HG03378 (cell line): Measurements from ENCODE around the gene TDP2.
A peak's percentile ranks its signal among the peaks of the same experiment; 100 is the strongest.

Experiments used
- ATAC-seq: cut with Tn5 transposase; IDR thresholded peaks from one replicate; pipeline ENCODE4 v1.9.1; 2021; ENCODE audit warnings: mild to moderate bottlenecking, moderate library complexity; ENCODE audit not compliant: unreplicated experiment

Gene TDP2, protein sequence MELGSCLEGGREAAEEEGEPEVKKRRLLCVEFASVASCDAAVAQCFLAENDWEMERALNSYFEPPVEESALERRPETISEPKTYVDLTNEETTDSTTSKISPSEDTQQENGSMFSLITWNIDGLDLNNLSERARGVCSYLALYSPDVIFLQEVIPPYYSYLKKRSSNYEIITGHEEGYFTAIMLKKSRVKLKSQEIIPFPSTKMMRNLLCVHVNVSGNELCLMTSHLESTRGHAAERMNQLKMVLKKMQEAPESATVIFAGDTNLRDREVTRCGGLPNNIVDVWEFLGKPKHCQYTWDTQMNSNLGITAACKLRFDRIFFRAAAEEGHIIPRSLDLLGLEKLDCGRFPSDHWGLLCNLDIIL

DNA sequence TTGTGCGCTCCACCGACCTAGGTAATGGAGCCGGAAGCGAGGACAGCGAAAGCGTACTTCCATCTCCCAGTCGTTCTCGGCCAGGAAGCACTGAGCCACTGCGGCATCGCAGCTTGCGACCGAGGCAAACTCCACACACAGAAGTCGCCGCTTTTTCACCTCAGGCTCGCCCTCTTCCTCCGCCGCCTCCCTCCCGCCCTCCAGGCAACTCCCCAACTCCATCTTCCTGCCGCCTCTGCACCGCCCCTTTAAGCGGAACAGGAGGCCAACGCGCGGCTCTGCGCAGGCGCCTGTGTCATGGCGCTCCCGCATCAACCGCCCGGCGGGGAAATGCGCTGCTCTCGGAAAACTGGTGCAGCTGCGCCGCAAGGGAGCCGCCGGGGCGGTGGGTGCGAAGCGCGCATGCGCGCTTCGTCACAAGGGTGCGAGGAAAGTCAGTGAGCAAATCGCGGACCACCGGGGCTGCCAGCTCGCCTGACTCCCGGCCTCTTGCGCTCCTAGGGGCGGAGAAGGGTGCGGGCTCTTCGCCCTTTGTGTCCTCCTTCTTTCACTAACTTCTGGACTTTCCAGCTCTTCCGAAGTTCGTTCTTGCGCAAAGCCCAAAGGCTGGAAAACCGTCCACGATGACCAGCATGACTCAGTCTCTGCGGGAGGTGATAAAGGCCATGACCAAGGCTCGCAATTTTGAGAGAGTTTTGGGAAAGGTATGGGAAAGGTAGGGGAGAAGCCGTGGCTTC lies at the start of gene TDP2, which contains the start of gene ACOT13:
TSS of gene TDP2 (minus strand) at position 259 of the 737 bp plus-strand sequence. CDS start at position 222, 37 bp downstream.
TSS of gene ACOT13 (plus strand) at position 437 of the 737 bp plus-strand sequence. CDS start at position 624, 187 bp downstream.
- peak; percentile 93 for ATAC-seq

DNA sequence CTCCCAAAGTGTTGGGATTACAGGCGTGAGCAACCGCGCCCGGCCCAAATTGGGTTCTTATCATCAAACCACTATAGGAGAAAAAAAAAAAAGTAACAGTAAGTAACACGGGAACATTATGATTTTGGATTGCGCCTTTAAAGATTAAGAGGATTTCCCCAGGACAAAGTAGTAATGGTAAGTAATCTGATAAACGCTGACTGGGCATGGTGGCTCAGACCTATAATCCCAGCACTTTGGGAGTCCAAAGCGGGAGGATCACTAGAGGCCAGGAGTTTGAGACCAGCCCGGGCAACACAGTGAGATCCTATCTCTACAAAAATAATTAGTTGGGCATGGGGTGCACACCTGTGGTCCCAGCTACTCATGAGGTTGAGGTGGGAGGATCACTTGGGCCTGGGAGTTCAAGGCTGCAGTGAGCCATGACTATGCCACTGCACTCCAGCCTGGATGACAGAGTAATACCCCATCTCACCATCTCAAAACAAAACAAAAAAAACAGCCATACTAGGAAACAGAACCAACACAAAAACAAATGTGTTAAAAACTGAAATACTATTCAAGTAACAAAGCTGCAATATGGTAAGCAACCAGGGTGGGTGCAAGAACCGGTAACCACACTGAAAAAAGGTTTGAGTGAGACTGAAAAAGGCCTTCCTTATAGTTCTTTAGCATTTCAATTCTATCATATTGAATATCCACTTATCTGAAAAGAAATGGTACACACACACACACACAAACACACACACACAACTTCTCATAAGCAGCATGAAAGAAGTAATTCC lies 44.0 kb upstream of the TDP2 start:
- no peak for ATAC-seq

DNA sequence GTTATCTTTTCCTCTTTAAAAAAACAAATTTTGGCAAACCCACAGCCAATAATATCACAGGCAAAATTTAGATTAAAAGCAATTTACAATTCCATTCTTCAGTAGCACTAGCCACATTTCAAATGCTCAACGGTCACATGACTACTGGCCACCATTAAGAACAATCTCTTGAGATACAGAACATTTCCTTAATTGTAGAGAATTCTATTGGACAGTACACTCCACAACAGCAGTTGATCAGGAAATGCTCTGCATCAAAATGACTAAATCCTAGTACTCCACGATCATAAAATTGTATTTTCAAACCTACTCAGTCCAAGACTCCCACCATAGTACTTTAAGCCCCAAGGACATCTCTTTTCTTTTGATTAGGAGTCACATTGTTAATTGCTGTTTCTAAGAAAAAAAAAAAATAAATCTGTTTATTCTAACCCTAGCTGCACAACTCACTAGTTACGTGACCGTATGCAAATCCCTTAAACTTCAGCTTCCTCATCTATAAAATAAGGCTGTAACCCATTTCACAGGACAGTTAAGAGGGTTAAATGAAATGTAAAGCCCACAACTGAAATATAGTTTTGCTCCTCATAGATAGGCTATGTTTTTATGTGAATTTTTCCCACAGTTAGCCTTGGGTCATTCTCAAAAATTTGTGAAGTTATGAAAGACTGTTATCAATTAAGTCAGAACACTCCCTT lies 42.5 kb upstream of the TDP2 start:
- no peak for ATAC-seq

DNA sequence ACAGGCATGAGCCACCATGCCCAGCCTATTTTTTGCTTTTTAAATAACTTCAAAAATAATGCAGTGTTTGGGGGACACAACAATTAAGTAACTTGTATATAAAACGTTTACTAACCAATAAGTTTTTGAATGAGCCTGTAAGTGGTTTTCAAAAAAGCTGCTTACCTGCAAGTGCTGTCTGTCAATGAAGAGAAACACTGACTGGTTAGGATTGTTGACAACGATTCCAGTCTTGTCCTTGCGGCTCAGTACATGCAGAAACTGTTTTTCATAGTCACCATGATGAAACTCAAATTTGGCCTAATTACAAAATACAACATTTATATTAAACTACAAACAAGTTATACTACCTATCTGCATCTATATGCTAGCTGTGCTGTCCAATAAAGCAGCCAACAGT lies 41.9 kb upstream of the TDP2 start:
- no peak for ATAC-seq

GRCh38 chr6:24704468-24704867 lies 37.8 kb upstream of the TDP2 start:
- no peak for ATAC-seq

GRCh38 chr6:24702720-24703282 lies 36.1 kb upstream of the TDP2 start:
- ATAC-seq = no peak

- no peak for ATAC-seq
Measured at GRCh38 chr6:24699521-24700359, 33.0 kb upstream of the TDP2 start.

DNA sequence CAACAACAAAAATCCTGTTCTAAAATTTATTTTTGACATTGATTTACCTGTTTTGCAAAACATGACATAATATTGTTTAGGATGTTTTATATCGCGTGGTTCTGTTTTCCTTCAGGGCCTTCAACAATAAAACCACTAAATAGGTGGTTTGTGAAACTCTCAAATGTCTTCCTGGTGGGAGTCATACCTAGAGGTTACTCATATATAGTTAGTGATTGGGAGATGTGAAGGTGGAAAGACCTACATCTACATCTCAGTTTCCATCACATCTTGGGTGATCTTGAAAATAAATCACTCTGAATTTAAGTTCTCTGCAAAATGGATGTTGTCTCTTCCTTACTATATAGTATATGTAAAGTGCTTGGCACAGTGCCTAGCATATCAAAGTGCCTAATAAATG lies 29.4 kb upstream of the TDP2 start:
- ATAC-seq = no peak

DNA sequence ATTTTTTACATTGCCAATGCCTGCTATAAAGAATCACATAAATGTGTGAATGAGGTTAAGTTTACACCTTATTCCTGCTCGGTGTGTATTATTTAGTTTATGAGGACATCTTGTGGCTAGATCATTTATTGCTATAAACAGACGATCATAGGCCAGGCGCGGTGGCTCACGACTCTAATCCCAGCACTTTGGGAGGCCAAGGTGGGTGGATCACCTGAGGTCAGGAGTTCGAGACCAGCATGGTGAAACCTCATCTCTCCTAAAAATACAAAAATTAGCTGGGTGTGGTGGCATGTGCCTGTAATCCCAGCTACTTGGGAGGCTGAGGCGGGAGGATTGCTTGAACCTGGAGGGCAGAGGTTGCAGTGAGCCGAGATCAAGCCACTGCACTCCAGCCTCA lies 28.9 kb upstream of the TDP2 start:
- ATAC-seq = peak; percentile 66

- no peak for ATAC-seq
Measured at GRCh38 chr6:24694198-24694597, 27.5 kb upstream of the TDP2 start.

GRCh38 chr6:24692848-24693592 lies 26.3 kb upstream of the TDP2 start:
- ATAC-seq = no peak

DNA sequence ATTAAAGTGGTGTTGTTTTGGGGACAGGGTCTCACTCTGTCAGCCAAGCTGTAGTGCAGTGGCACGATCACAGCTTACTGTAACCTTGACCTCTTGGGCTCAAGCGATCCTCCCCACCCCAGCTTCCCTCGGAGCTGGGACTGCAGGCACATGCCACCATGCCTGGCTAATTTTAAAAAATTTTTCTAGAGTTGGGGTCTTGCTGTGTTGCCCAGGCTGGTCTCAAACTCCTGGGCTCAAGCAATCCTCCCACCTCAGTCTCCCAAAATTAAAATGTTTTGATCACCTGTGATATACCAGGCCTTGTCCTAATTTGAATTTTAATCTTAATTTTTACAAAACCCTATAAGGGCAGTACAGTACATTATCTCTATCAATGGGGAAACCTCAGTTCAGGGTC lies 25.7 kb upstream of the TDP2 start:
- no peak for ATAC-seq

DNA sequence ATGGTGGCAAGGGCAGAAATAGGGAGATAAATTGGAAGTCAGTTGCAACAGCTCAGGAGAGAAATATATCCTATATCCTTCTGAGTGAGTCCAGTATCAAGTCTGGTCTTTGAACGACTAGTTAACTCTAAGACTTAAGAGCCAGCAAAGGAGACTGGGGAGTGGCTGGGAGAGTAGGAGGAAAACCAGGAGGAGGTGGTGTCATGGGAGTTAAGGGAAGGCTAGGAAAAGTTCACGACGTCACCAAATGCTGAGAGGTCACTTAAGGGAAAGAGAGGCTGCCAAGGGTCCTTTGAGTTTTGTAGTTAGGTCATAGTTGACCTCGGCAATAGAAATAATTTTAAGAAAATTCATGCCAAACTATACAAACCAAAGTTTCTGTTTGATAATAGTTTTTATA lies 25.3 kb upstream of the TDP2 start:
- no peak for ATAC-seq

DNA sequence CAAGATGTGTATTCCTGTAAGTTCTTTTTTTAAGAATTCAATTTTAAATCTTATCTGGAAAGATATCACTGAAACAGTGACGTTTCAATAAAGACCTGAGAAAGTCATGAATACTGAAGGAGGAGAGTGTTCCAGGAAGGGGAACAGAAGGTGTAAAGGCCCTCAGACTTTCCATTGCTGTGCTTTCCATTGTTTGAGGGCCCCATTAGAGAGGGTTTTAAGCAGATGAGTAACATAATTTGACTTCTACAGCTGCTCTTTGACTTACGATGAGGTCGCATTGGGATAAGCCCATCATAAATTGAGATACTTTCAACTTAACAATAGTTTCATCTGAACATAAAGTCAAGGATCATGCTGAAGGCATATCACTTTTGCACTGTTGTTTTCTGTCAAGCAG lies 24.9 kb upstream of the TDP2 start:
- ATAC-seq = no peak

- no peak for ATAC-seq
Measured at GRCh38 chr6:24690593-24690992, 23.9 kb upstream of the TDP2 start.

DNA sequence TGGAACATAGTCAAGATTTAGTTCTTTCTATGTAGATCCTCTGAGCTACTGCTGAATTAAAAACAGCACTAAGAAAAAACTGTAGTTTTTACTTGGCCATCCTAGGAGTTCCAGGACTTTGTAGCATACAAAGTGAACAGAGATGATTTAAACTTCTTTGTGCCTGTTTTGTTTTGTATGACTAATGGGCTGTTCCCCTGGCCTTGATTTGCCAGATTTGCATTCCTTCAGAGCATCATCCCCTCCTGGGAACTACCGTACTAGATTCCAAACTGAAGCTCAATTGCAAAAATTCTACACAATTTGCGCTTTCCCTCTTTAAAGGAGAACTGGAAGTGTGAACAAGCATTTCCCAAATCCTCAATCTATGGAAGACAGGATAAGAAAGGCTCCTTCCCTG lies 23.3 kb upstream of the TDP2 start:
- ATAC-seq = no peak

DNA sequence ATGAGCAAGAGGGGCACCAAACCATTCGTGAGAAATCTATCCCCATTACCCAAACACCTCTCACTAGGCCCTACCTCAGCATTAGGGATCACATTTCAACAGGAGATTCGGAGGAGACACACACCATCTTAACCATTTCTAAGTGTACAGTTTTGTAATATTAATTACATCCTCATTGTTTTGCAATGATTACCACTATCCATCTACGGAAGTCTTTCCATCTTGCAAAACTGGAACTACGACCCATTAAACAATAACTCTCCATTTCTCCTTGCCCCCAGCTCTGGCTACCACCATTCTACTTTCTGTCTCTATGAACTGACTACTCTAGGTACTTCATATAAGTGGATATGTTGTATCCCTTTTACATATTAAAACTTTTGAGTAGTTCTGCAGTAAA lies 20.2 kb upstream of the TDP2 start:
- no peak for ATAC-seq

- no peak for ATAC-seq
Measured at GRCh38 chr6:24686408-24686807, 19.7 kb upstream of the TDP2 start.
